Panc1 (cell line): ENCODE measurements around the gene LAMP2. TPM values are rescaled to one million over a fixed set of nuclear protein-coding genes. Genes with fewer than 3 reads are reported as not detected.
A peak's percentile ranks its signal among the peaks of the same experiment; 100 is the strongest.

Experiments
- ATAC-seq: fragments of 200-7000 bp; cut with Tn5 transposase; 2 replicates; pipeline ENCODE4 v1.9.1; 2020; ENCODE audit warnings: mild to moderate bottlenecking, moderate library complexity
- BruUV-seq: library from RNA; stranded (reverse); fragments of 400-500 nt; replicated peaks from 2 replicates; lab custom pipeline; 2021; lab: Mats Ljungman, UMichigan
- CTCF ChIA-PET: fragments of 300-600 bp; sonication (Branson Sonifier 250); formaldehyde crosslinking; loops from one replicate; lab custom pipeline; 2022; ENCODE audit warnings: antibody characterized with exemption; lab: Charles Lee
- POLR2A ChIA-PET: fragments of 300-600 bp; sonication (Branson Sonifier 250); formaldehyde crosslinking; loops from one replicate; lab custom pipeline; 2022; ENCODE audit warnings: antibody characterized with exemption; lab: Charles Lee
- DNase-seq: peaks from one replicate; pipeline ENCODE4 v3.0.0-alpha.2; 2010; ENCODE audit warnings: low read depth, low spot score
- H3K27ac ChIP-seq: 2 replicates; pipeline ENCODE4 v1.5.1; 2011; ENCODE audit warnings: mild to moderate bottlenecking, low read length, inconsistent platforms
- H3K27me3 ChIP-seq: fragments of 200-500 bp; sonication (Bioruptor generic); 2 replicates; pipeline ENCODE4 v1.6.0; 2014; ENCODE audit warnings: low read length, inconsistent platforms; ENCODE audit not compliant: control insufficient read depth, insufficient read depth
- H3K36me3 ChIP-seq: fragments of 200-500 bp; sonication (Bioruptor generic); 2 replicates; pipeline ENCODE4 v1.5.1; 2014; ENCODE audit warnings: inconsistent platforms, mild to moderate bottlenecking, low read length, moderate library complexity; ENCODE audit not compliant: control insufficient read depth, insufficient read depth
- H3K4me1 ChIP-seq: 2 replicates; pipeline ENCODE4 v1.5.1; 2011; ENCODE audit warnings: inconsistent platforms, mild to moderate bottlenecking, low read length, moderate library complexity; ENCODE audit not compliant: control insufficient read depth, insufficient read depth
- H3K4me3 ChIP-seq, 2 experiments: 2 replicates each; pipeline ENCODE4 v1.5.1; 2011 to 2012; ENCODE audit warnings: low read depth in 2 of 2, low read length in 2 of 2, mild to moderate bottlenecking in 2 of 2, inconsistent platforms in 1 of 2, moderate library complexity in 1 of 2
- H3K9me3 ChIP-seq: fragments of 200-500 bp; sonication (Bioruptor generic); 2 replicates; pipeline ENCODE4 v1.5.1; 2014; ENCODE audit warnings: low read depth, mild to moderate bottlenecking, inconsistent platforms, low read length, moderate library complexity; ENCODE audit not compliant: control insufficient read depth, insufficient read depth
- POLR2AphosphoS5 ChIP-seq: IDR thresholded peaks from 2 replicates; pipeline ENCODE4 v1.6.1; 2012; ENCODE audit warnings: mild to moderate bottlenecking, low read depth, low read length, moderate library complexity
- SIN3A ChIP-seq: IDR thresholded peaks from 2 replicates; pipeline ENCODE4 v1.6.1; 2012; ENCODE audit warnings: low read depth, mild to moderate bottlenecking, low read length, moderate library complexity, borderline replicate concordance; ENCODE audit not compliant: insufficient read depth
- TCF7L2 ChIP-seq: IDR thresholded peaks from 2 replicates; pipeline ENCODE4 v1.6.1; 2011; ENCODE audit warnings: mild to moderate bottlenecking, low read depth, low read length, inconsistent platforms
- in situ Hi-C: cut with HindIII; loops from 2 replicates; pipeline ENCODE4 v1.10.0; 2016; ENCODE audit warnings: low sequenced_read_pairs, low pct_unique_long_range_greater_than_20kb
- intact Hi-C: fragments of 100-400 bp; cut with micrococcal nuclease; formaldehyde crosslinking; loops from one replicate; pipeline ENCODE4 v1.10.0; 2022; ENCODE audit not compliant: unreplicated experiment
- total RNA-seq: library from RNA; stranded (reverse); gene quantifications from one replicate; pipeline ENCODE4 v1.2.1, GENCODE V29; 2021; ENCODE audit not compliant: unreplicated experiment
- TF ChIP-seq, protein P1 (sequence below): fragments of 450-650 bp; IDR thresholded peaks from 2 replicates; pipeline ENCODE4 v1.5.1; 2017; ENCODE audit warnings: mild to moderate bottlenecking
- TF ChIP-seq, protein P2 (sequence below), 2 experiments: IDR thresholded peaks; 2 replicates each; pipeline ENCODE4 v1.6.1; 2011 to 2012; ENCODE audit warnings: low read depth in 2 of 2, control low read depth in 1 of 2, low read length in 1 of 2, mild to moderate bottlenecking in 1 of 2, moderate library complexity in 1 of 2; ENCODE audit not compliant: insufficient read depth in 1 of 2

LAMP2 gene
- total RNA-seq, 1 experiment from 2014 or later, result 243 TPM

DNA sequence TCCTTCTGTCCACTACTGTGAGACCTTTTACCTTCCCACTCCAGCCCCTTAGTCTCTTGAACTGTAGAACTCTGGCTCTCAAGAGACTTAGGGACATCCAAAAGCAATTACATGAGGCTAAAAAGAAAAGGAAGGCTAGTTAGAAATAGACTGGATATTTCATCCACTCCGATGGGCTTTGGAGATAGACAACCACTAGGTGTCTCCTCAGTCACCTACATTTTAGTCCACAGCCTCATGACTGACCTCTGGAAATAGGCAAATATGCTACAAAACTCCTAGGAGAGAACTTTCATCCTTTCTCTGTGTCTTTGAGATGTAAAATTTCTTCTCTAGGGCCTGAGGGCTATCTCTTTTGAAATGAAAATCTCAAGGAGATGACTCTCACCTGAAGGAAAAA, 45.1 kb upstream of the LAMP2 start:
- ATAC-seq (peak; percentile 83), DNase-seq (no peak)
- TSS peak; percentile 30 for BruUV-seq

DNA sequence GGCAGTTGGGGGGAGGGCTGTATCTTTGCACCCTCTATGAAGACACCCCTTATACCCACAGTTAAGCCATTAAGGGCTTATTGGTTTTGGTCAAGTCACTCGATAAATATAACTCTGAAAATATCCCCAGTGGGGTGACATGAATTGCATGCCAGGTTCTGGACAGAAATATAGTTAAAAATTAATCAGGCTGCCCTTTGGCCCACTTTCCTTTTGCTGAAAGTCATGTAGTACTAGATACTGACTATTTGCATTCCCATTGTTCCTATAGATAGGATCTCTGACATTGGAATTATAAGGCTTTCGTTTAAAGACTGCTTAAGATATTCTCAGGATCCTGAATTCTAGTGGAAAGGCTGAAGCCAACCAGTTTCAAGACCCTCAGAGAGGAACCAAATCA, 43.5 kb upstream of the LAMP2 start:
- no peak overlapping the region for H3K27ac ChIP-seq
- H3K27me3 ChIP-seq, result no peaks in the 10 kb centered on the region
- no peaks in the 10 kb centered on the region for H3K4me1 ChIP-seq
- intact Hi-C loops, result no loop called here
- no peak overlapping the region for H3K4me3 ChIP-seq
- H3K36me3 ChIP-seq, result no peaks in the 10 kb centered on the region
- in situ Hi-C loops, result no loop called here
- POLR2A ChIA-PET, result no interaction called here
- no TSS peak for BruUV-seq
- ATAC-seq (no peak), DNase-seq (no peak)
- TF ChIP-seq, protein P1, sequence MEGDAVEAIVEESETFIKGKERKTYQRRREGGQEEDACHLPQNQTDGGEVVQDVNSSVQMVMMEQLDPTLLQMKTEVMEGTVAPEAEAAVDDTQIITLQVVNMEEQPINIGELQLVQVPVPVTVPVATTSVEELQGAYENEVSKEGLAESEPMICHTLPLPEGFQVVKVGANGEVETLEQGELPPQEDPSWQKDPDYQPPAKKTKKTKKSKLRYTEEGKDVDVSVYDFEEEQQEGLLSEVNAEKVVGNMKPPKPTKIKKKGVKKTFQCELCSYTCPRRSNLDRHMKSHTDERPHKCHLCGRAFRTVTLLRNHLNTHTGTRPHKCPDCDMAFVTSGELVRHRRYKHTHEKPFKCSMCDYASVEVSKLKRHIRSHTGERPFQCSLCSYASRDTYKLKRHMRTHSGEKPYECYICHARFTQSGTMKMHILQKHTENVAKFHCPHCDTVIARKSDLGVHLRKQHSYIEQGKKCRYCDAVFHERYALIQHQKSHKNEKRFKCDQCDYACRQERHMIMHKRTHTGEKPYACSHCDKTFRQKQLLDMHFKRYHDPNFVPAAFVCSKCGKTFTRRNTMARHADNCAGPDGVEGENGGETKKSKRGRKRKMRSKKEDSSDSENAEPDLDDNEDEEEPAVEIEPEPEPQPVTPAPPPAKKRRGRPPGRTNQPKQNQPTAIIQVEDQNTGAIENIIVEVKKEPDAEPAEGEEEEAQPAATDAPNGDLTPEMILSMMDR, result no peak
- TF ChIP-seq, protein P2, sequence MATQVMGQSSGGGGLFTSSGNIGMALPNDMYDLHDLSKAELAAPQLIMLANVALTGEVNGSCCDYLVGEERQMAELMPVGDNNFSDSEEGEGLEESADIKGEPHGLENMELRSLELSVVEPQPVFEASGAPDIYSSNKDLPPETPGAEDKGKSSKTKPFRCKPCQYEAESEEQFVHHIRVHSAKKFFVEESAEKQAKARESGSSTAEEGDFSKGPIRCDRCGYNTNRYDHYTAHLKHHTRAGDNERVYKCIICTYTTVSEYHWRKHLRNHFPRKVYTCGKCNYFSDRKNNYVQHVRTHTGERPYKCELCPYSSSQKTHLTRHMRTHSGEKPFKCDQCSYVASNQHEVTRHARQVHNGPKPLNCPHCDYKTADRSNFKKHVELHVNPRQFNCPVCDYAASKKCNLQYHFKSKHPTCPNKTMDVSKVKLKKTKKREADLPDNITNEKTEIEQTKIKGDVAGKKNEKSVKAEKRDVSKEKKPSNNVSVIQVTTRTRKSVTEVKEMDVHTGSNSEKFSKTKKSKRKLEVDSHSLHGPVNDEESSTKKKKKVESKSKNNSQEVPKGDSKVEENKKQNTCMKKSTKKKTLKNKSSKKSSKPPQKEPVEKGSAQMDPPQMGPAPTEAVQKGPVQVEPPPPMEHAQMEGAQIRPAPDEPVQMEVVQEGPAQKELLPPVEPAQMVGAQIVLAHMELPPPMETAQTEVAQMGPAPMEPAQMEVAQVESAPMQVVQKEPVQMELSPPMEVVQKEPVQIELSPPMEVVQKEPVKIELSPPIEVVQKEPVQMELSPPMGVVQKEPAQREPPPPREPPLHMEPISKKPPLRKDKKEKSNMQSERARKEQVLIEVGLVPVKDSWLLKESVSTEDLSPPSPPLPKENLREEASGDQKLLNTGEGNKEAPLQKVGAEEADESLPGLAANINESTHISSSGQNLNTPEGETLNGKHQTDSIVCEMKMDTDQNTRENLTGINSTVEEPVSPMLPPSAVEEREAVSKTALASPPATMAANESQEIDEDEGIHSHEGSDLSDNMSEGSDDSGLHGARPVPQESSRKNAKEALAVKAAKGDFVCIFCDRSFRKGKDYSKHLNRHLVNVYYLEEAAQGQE (IDR thresholded peaks at IDR 0.05; ENCODE audit: insufficient read depth in 1 of 2, low read depth in 2 of 2, low read length in 1 of 2), result no peak
- TF ChIP-seq TCF7L2 (no peak), SIN3A (no peak), POLR2AphosphoS5 (no peak)
- H3K9me3 ChIP-seq, result no peaks in the 10 kb centered on the region
- CTCF ChIA-PET, result no interaction called here

More for the DNA sequence above, 45.1 kb upstream of the LAMP2 start:
- Histone ChIP-seq H3K27ac (no peak overlapping the region), H3K9me3 (no peaks in the 10 kb centered on the region), H3K4me1 (no peaks in the 10 kb centered on the region), H3K36me3 (no peaks in the 10 kb centered on the region; the same call in 1 of the 2 replicates), H3K4me3 (no peak overlapping the region), H3K27me3 (no peaks in the 10 kb centered on the region)
- POLR2A ChIA-PET, result no interaction called here
- TF ChIP-seq TCF7L2 (no peak), SIN3A (no peak), POLR2AphosphoS5 (no peak)
- TF ChIP-seq, protein P2 (IDR thresholded peaks at IDR 0.05; ENCODE audit: insufficient read depth in 1 of 2, low read depth in 2 of 2, low read length in 1 of 2), result no peak
- TF ChIP-seq, protein P1, result peak; percentile 60
- intact Hi-C loops (no loop called here), in situ Hi-C loops (no loop called here)
- CTCF ChIA-PET, result no interaction called here
